HepG2 (cell line): ENCODE data around the gene SLC22A5. TPM values are rescaled to one million over a fixed set of nuclear protein-coding genes. Genes with fewer than 3 reads are reported as not detected.
A peak's percentile ranks its signal among the peaks of the same experiment; 100 is the strongest.

Source experiments
- ATAC-seq: fragments of 200-7000 bp; cut with Tn5 transposase; 3 replicates; pipeline ENCODE4 v1.9.1; 2020; ENCODE audit warnings: mild to moderate bottlenecking, moderate library complexity
- BruUV-seq: library from RNA; stranded (reverse); fragments of 400-500 nt; replicated peaks from 2 replicates; lab custom pipeline; 2021; lab: Mats Ljungman, UMichigan
- CTCF ChIA-PET: fragments of 300-600 bp; formaldehyde crosslinking; extraction: SDS; loops from one replicate; lab custom pipeline; 2021; ENCODE audit warnings: low total read pairs, inconsistent platforms, low intra/inter-chr PET ratio; lab: Yijun Ruan, JAX
- POLR2A ChIA-PET: fragments of 350-600 bp; sonication (Branson Sonifier 250); formaldehyde crosslinking; loops from one replicate; lab custom pipeline; 2020; ENCODE audit warnings: antibody characterized with exemption, inconsistent platforms; lab: Yijun Ruan, JAX
- DNase-seq: peaks from one replicate; pipeline ENCODE4 v3.0.0-alpha.2; 2015; ENCODE audit warnings: low spot score
- FAIRE-seq: peaks from 3 replicates; lab custom pipeline; 2011; peaks lifted over from hg19 to GRCh38; lab: Jason Lieb, UNC
- H2AFZ ChIP-seq: one replicate; pipeline ENCODE4 v1.6.1; 2011; ENCODE audit warnings: low read length, inconsistent platforms
- H3K27ac ChIP-seq: fragments of 300-600 bp; 3 replicates; pipeline ENCODE4 v1.8.0; 2011; ENCODE audit warnings: mixed run types, mild to moderate bottlenecking, mixed read lengths, low read length, inconsistent platforms; ENCODE audit not compliant: insufficient read depth; ENCODE audit errors: extremely low read length
- H3K27me3 ChIP-seq, 2 experiments: fragments of 200-600 bp in 1 of 2; 2 replicates in 1 of 2; 3 replicates in 1 of 2; pipeline versions ENCODE4 v1.6.0 to v1.8.0; 2011; ENCODE audit warnings: low read length in 2 of 2, mild to moderate bottlenecking in 2 of 2, moderate library complexity in 2 of 2, inconsistent platforms in 1 of 2; ENCODE audit not compliant: insufficient read depth in 2 of 2, control insufficient read depth in 1 of 2
- H3K36me3 ChIP-seq, 2 experiments: fragments of 200-600 bp in 1 of 2; replicated peaks in 1 of 2; 2 replicates in 1 of 2; 3 replicates in 1 of 2; pipeline versions ENCODE4 v1.5.1 to v1.8.0; 2011; ENCODE audit warnings: low read length in 2 of 2, inconsistent platforms in 1 of 2; ENCODE audit not compliant: insufficient read depth in 2 of 2, control insufficient read depth in 1 of 2
- H3K4me1 ChIP-seq: 2 replicates; pipeline ENCODE4 v1.5.1; 2012; ENCODE audit warnings: low read length, inconsistent platforms; ENCODE audit not compliant: insufficient read depth
- H3K4me2 ChIP-seq: 2 replicates; pipeline ENCODE4 v1.6.0; 2011; ENCODE audit warnings: low read depth, low read length, inconsistent platforms
- H3K4me3 ChIP-seq, 3 experiments: fragments of 200-600 bp in 1 of 3; sonication (generic), shearing (Covaris generic) in 1 of 3; replicated peaks in 1 of 3; 2 replicates each; pipeline ENCODE4 v1.5.1; 2011 to 2016; ENCODE audit warnings: low read length in 3 of 3, inconsistent platforms in 2 of 3, low read depth in 2 of 3, mild to moderate bottlenecking in 2 of 3, control low read depth in 1 of 3, mixed read lengths in 1 of 3; ENCODE audit not compliant: insufficient read depth in 1 of 3
- H3K79me2 ChIP-seq: one replicate; pipeline ENCODE4 v1.6.1; 2011; ENCODE audit warnings: low read length, inconsistent platforms; ENCODE audit not compliant: insufficient read depth
- H3K9ac ChIP-seq: 2 replicates; pipeline ENCODE4 v1.6.0; 2011; ENCODE audit warnings: mild to moderate bottlenecking, low read depth, low read length, inconsistent platforms; ENCODE audit not compliant: insufficient read depth
- H3K9me3 ChIP-seq: 2 replicates; pipeline ENCODE4 v1.5.1; 2012; ENCODE audit warnings: mild to moderate bottlenecking, low read length
- H4K20me1 ChIP-seq: 2 replicates; pipeline ENCODE4 v1.6.0; 2011; ENCODE audit warnings: inconsistent platforms, mild to moderate bottlenecking, low read length, moderate library complexity; ENCODE audit not compliant: insufficient read depth
- FOSL1 ChIP-seq: sonication (generic); formaldehyde crosslinking; IDR thresholded peaks from 2 replicates; pipeline ENCODE4 v1.9.0; 2021; ENCODE audit warnings: missing genetic modification reagents, borderline replicate concordance
- HIC2 ChIP-seq: sonication (generic); formaldehyde crosslinking; IDR thresholded peaks from 2 replicates; pipeline ENCODE4 v1.9.0; 2022; ENCODE audit warnings: low read depth, missing genetic modification reagents
- HOXA3 ChIP-seq: sonication (generic); formaldehyde crosslinking; IDR thresholded peaks from 2 replicates; pipeline ENCODE4 v1.5.0; 2020; ENCODE audit warnings: missing genetic modification reagents
- KAT8 ChIP-seq: IDR thresholded peaks from 2 replicates; pipeline ENCODE4 v1.6.1; 2016; ENCODE audit warnings: missing genetic modification reagents, missing compliant biosample characterization
- MAFF ChIP-seq: IDR thresholded peaks from 2 replicates; pipeline ENCODE4 v1.6.1; 2011; ENCODE audit warnings: low read depth, low read length, improper control_type of control experiment
- MAFG ChIP-seq: sonication (generic); formaldehyde crosslinking; IDR thresholded peaks from 2 replicates; pipeline ENCODE4 v1.5.1; 2020; ENCODE audit warnings: mild to moderate bottlenecking, missing genetic modification reagents
- NR2F1 ChIP-seq, 2 experiments: fragments of 450-650 bp in 1 of 2; formaldehyde crosslinking in 1 of 2; IDR thresholded peaks; 2 replicates each; pipeline versions ENCODE4 v1.5.0 to v1.6.1; 2016 to 2020; ENCODE audit warnings: mild to moderate bottlenecking in 1 of 2, missing compliant biosample characterization in 1 of 2, missing genetic modification reagents in 1 of 2, moderate library complexity in 1 of 2
- PHF8 ChIP-seq: sonication (generic); formaldehyde crosslinking; IDR thresholded peaks from 2 replicates; pipeline ENCODE4 v1.5.0; 2020; ENCODE audit warnings: missing genetic modification reagents
- POLR2A ChIP-seq, 2 experiments: IDR thresholded peaks; 2 replicates each; pipeline ENCODE4 v1.6.1; 2011; ENCODE audit warnings: low read depth in 2 of 2, low read length in 2 of 2, mild to moderate bottlenecking in 1 of 2, moderate library complexity in 1 of 2; ENCODE audit not compliant: insufficient read depth in 1 of 2
- RARA ChIP-seq: IDR thresholded peaks from 2 replicates; pipeline ENCODE4 v1.6.1; 2016; ENCODE audit warnings: missing genetic modification reagents, missing compliant biosample characterization
- SAP130 ChIP-seq: IDR thresholded peaks from 2 replicates; pipeline ENCODE4 v1.6.1; 2016; ENCODE audit warnings: low read depth
- SMAD3 ChIP-seq: sonication (generic); formaldehyde crosslinking; IDR thresholded peaks from 2 replicates; pipeline ENCODE4 v1.4.0; 2020; ENCODE audit warnings: missing genetic modification reagents
- SPEN ChIP-seq: sonication (generic); formaldehyde crosslinking; IDR thresholded peaks from 2 replicates; pipeline ENCODE4 v1.5.1; 2020; ENCODE audit warnings: low read depth, mild to moderate bottlenecking, missing genetic modification reagents
- TBL1XR1 ChIP-seq: fragments of 150-350 bp; IDR thresholded peaks from 2 replicates; pipeline ENCODE4 v1.6.1; 2014; ENCODE audit warnings: borderline replicate concordance, low read length; ENCODE audit not compliant: partially characterized antibody
- ZMYM3 ChIP-seq: sonication (generic); formaldehyde crosslinking; IDR thresholded peaks from 2 replicates; pipeline ENCODE4 v1.5.1; 2020; ENCODE audit warnings: mild to moderate bottlenecking, missing genetic modification reagents
- ZNF205 ChIP-seq: IDR thresholded peaks from 2 replicates; pipeline ENCODE4 v1.6.1; 2018; ENCODE audit warnings: missing biosample characterization, missing genetic modification reagents
- ZNF44 ChIP-seq: sonication (generic); formaldehyde crosslinking; IDR thresholded peaks from 2 replicates; pipeline ENCODE4 v1.5.1; 2020; ENCODE audit warnings: mild to moderate bottlenecking, missing genetic modification reagents
- ZNF839 ChIP-seq: sonication (generic); formaldehyde crosslinking; IDR thresholded peaks from 2 replicates; pipeline ENCODE4 v1.4.0; 2020; ENCODE audit warnings: missing genetic modification reagents, mild to moderate bottlenecking, borderline replicate concordance
- WGBS: methylation state at CpG from one replicate; pipeline ENCODE4 v1.1.6; 2017; ENCODE audit warnings: low lambda C conversion rate; 5-methylcytosine and 5-hydroxymethylcytosine counted together
- in situ Hi-C: cut with HindIII; loops from 2 replicates; pipeline ENCODE4 v1.10.0; 2017; ENCODE audit warnings: low pct_unique_long_range_greater_than_20kb; ENCODE audit not compliant: extremely low pct_ligation_motif_present
- intact Hi-C: fragments of 100-400 bp; cut with micrococcal nuclease; formaldehyde crosslinking; loops from one replicate; pipeline ENCODE4 v1.10.0; 2022; ENCODE audit not compliant: unreplicated experiment
- polyA plus RNA-seq, 8 experiments: library from polyadenylated mRNA; depleted of rRNA in 3 of 8; stranded (reverse) in 7 of 8; unstranded in 1 of 8; fragments of >200 nt; fragmentation: Illumina TruSeq in 4 of 8; extraction: Trizol in 4 of 8; gene quantifications; 2 replicates each; pipeline versions ENCODE4 v1.2.1 to v1.2.3, GENCODE V29; 2011 to 2016; ENCODE audit warnings: low read depth in 4 of 8, missing spikeins in 1 of 8, mixed read lengths in 1 of 8; ENCODE audit not compliant: insufficient read depth in 1 of 8
- total RNA-seq, 5 experiments: library from RNA; depleted of rRNA; stranded (reverse); fragments of >200 nt; fragmentation: Illumina TruSeq; extraction: Trizol; gene quantifications; 2 replicates each; pipeline ENCODE4 v1.2.3, GENCODE V29; 2016; ENCODE audit warnings: low read depth in 1 of 5

SLC22A5 gene
- total and polyA plus RNA-seq, 2 of the 13 experiments (the other 11 are each of a cell fraction or from before 2014, with no cell fraction given): 7.1 to 15.1 TPM

- TF ChIP-seq HIC2 (CRISPR knock-in tag) (no peak), SMAD3 (CRISPR knock-in tag) (no peak), ZNF205 (CRISPR knock-in tag) (no peak), ZNF839 (no peak)
Measured at GRCh38 chr5:132433141-132433540, 63.6 kb downstream of the SLC22A5 start (continued).

GRCh38 chr5:132434416-132435286 lies 65.1 kb downstream of the SLC22A5 start:
- ChIA-PET CTCF (no interaction called here), POLR2A (interaction anchor here (0.7 to 2.4 kb wide), 3 partner anchors 36 to 61 kb away, joined by 3 to 9 read pairs (median 8); partner anchors contain the start of gene IRF1)
- Histone ChIP-seq H2AFZ (peak overlapping the region; percentile 18), H3K27me3 (no peaks in the 10 kb centered on the region), H3K36me3 (no peaks in the 10 kb centered on the region), H3K4me1 (peaks cover 28% of the 10 kb centered on the region), H3K4me3 (peak overlapping the region in 2 of 3 experiments; percentile 9 to 39; a peak in 2 of 6 replicates), H3K27ac (peak overlapping the region; percentile 42), H3K9me3 (no peaks in the 10 kb centered on the region), H3K4me2 (peak overlapping the region; percentile 72), H4K20me1 (no peaks in the 10 kb centered on the region), H3K79me2 (no peaks in the 10 kb centered on the region), H3K9ac (peak overlapping the region; percentile 19; the same call in 1 of the 2 replicates)
- ATAC-seq (peak; percentile 96), DNase-seq (peak; percentile 44), FAIRE-seq (peak; percentile 76)
- intact Hi-C loops (no loop called here), in situ Hi-C loops (no loop called here)
- WGBS: 29% methylated on average over 9 of the region's 12 CpGs
- BruUV-seq: no TSS peak
- TF ChIP-seq ZMYM3 (CRISPR knock-in tag): 0 out of 2 replicates have a peak, but pooled peaks have one; percentile 28
- no peak for TF ChIP-seq MAFF
- TF ChIP-seq PHF8: 0 out of 2 replicates have a peak, but pooled peaks have one; percentile 18
- TF ChIP-seq TBL1XR1: no peak
- TF ChIP-seq RARA (CRISPR knock-in tag): 0 out of 2 replicates have a peak, but pooled peaks have one; percentile 43
- peak; percentile 59 for TF ChIP-seq SPEN (CRISPR knock-in tag)
- TF ChIP-seq SAP130 (CRISPR knock-in tag): peak; percentile 29; the same call in 1 of the 2 replicates
- TF ChIP-seq ZNF44 (CRISPR knock-in tag): 0 out of 2 replicates have a peak, but pooled peaks have one; percentile 39
- peak; percentile 19; the same call in 1 of the 2 replicates for TF ChIP-seq KAT8 (CRISPR knock-in tag)
- TF ChIP-seq HOXA3 (CRISPR knock-in tag): peak; percentile 57; the same call in 1 of the 2 replicates
- TF ChIP-seq MAFG (CRISPR knock-in tag): no peak
- TF ChIP-seq POLR2A (IDR thresholded peaks at IDR 0.05; ENCODE audit: insufficient read depth in 1 of 2, low read depth in 2 of 2, low read length in 2 of 2): 0 out of 4 replicates have a peak, but pooled peaks of 1 of the 2 experiments have one; percentile 20
- TF ChIP-seq NR2F1 (CRISPR knock-in tag; IDR thresholded peaks at IDR 0.05): peak; percentile 45 to 58; a peak in 3 of 4 replicates
- TF ChIP-seq FOSL1 (CRISPR knock-in tag): no peak
